HG02642 (cell line): ENCODE data around the gene ZKSCAN4.

Experiments
- ATAC-seq: cut with Tn5 transposase; IDR thresholded peaks from one replicate; pipeline ENCODE4 v1.9.1; 2021; ENCODE audit warnings: mild to moderate bottlenecking; ENCODE audit not compliant: unreplicated experiment, poor library complexity

ZKSCAN4 gene

GRCh38 chr6:28251661-28252008, 434 bp downstream of the ZKSCAN4 start:
- ATAC-seq: peak; percentile 43

DNA sequence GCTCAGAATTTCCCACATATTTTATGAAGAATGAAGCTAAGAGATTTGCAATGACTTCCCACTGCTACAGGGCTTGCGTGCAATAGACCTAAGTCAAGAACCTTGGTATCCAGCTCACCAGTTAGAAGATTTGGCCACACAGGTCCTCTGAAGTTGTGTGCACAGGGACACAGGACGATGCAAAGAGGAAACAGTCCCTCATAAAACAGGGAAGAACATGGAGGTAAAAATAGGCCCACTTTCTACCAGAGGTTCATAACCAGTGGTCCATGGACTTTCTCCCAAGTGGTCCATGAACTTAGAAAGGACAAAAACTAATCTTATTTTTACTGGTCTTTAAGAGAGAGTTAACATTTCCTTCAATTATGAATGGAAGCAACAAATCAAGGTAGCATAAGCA, 1.3 kb downstream of the ZKSCAN4 start:
- ATAC-seq: no peak

GRCh38 chr6:28248916-28249315, 3.2 kb downstream of the ZKSCAN4 start:
- ATAC-seq: no peak

DNA sequence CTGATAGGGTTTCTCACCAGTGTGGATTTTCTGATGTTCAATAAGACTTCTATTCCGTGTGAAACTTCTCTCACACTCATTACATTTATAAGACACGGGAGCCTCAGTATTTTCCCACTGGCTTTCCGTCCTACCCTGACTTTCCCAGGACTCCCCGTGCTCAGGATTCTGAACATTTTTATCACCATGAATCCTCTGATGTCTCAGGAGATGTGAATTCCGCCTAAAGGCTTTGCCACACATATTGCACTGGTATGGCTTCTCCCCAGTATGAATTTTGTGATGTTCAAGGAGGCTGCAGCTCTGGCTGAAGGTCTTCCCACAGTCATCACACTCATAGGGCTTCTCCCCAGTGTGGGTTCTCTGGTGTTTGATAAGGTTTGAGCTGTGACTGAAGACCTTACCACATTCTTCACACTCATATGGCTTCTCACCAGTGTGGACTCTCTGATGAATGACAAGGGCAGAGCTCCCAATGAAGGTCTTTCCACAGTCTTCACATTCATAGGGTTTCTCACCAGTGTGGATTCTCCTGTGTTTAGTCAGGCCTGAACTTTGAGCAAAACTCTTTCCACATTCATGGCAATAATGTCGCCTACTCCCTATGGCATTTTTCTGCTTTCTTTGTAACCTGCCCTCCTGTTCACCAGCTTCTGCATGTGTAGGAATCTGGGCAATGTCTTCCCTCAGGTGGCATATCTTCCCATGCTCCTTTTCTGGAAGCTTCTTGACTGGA, 6.7 kb downstream of the ZKSCAN4 start:
- no peak for ATAC-seq

DNA sequence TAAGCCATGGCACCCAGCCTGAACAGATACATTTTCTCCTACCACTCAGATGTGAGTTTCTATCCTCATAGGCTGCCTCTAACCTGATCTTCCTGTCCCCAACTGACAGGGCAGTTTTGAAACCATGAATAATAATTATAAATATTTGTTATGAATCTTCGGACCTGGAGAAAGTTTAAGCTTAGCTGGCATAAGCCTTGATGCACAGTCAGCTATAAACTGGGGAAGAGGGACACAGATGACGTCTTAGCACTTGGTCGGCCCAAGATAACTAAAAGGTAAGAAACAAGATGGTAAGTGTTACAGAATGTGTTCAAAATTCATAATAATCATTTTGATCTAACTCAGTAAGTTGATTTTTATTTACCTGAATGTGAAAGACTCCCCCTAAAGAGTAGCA, 8.1 kb downstream of the ZKSCAN4 start:
- no peak for ATAC-seq

DNA sequence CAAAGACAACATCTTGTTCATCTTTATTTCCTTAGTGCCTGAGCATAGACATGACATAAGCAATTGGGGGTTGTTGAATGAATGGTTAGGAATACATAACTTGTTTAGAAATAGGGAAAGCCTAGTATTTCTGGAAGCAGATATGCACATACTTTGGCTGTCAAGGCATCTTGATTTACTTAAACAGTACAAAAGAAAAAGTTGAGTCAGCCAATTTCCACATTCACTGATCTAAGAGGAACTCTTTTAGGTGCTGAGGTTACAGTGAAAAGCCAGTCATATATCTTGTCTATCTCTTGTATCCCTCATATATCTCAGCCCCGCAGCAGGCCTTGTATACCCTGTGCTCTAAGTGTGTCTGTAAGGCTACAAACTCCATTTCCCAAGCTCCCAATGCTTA, 11.6 kb downstream of the ZKSCAN4 start:
- no peak for ATAC-seq

DNA sequence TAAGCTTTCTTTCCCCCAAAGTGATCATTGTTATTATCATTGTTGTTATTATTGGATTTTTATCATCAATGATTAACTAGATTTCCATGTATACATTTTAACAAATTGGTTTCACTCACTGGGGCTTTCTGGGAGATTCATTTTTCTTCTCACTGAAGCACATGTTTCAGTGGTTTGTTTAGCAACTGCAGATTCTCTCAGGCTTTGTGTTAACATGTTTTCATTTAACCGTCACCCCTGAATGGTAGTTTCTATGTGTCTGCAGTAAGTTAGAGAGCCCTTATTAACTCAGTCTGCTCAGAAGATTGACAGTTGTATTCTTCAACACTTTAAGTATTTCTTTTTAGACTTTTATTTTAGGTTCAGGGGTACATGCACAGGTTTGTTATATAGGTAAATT, 12.4 kb downstream of the ZKSCAN4 start:
- ATAC-seq: peak; percentile 38

- ATAC-seq: no peak
Measured at GRCh38 chr6:28235912-28236452, 16.1 kb downstream of the ZKSCAN4 start.

- ATAC-seq: no peak
Measured at GRCh38 chr6:28232785-28233184, 19.3 kb downstream of the ZKSCAN4 start.

GRCh38 chr6:28226460-28226859, 25.6 kb downstream of the ZKSCAN4 start:
- ATAC-seq: no peak

DNA sequence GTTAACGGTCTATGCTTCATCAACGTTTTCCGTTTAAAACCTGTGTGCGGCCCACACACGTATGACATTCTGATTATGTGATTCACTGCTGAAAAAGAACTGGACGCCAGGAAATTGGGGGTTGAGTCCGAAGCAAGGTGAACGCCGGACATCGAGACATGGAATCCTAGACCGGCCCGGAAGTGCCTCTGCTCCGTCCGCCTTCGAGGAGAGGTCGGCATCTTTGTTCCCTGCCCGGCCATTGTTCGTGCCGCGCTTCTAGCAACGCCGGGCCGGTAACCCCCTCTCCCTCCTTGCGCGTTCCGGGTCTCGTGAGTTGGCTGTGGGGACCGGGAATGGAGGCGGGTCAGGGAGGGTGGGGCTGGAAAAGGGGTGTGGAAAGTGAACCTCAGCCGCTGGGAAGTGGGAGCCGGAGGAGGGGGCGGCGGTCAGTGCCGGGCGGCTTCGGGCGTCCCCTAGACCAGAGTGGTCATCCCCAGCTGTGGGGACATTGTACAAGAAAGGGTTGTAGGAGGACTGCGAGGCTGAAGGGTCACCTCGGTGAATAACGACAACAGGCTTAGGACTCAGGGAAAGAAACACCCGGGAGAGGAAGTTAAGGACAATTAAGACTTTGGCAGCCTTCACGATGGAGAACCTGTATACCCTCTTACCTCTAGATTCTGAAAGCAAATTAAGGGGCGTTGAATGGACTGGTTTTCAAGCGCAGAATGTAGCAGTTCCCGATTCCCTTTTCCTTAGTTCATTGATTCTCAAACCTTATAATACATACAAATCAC, 26.8 kb downstream of the ZKSCAN4 start, which contains the start of gene ZSCAN9:
TSS of gene ZSCAN9 (plus strand) at position 220 of the 779 bp plus-strand sequence. CDS start 1,810 bp downstream, outside the sequence.
- peak; percentile 92 for ATAC-seq

- ATAC-seq: no peak
Measured at GRCh38 chr6:28224131-28225055, 27.7 kb downstream of the ZKSCAN4 start.

DNA sequence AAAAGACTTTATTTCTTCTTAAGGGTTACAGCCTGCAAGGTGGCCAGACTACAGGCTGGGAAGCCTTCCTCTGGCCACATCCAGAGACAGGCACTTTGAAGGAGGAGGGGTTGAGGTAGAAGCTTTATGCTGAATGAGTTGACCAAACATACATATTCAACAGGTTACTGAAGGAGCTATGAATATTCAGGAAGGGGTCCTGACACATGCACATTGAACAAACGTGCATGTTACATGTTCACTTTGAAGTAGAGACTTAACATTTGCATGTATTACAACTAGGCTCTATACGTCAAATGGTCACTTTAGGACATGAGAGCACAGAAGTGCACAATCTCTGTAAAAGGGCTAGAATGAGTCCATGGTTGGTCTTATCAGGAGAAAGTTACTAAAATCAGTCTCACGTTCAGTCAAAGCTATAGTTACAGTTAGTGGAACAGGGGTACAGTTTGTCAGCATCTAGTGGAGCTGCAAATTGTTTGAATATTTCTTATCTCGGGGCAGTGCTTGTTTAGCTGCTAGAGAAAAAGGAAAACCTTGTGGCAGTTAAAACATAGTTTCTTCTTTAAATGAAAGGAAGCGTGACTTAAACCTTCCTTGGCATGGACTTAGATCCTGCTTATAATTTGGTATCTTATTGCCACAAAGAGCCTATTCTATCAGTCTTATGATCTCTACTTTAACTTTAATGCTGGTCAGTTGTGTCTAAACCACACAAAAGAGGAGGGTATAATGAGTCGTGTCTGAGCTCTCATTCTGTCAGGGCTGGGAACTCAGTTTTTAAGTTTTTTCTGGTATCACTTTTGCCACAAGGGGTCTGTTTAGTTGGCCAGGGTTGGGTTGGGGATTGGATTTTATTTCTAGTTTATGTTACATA, 31.6 kb downstream of the ZKSCAN4 start:
- ATAC-seq: no peak

GRCh38 chr6:28218312-28219248, 33.5 kb downstream of the ZKSCAN4 start:
- peak; percentile 70 for ATAC-seq

GRCh38 chr6:28217890-28218289, 34.2 kb downstream of the ZKSCAN4 start:
- no peak for ATAC-seq

DNA sequence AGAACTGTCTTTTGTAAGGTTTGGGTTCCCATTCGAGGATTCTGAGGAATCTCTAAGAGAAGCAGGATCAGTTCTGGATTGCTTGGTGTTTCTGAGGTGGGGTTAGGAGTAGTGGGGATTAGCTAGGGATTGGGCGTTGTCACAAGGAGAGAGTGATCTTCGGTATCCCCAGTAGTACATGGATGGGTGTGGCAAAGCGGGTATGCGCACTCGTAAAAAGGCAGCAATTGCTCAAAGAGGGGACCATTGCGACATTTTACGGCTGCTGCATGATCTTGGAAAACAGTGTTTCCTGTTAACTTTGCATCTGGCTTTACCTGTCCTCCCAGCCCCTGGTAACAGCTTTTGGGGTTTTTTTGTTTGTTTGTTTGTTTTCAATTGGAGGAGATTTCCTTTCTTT, 36.6 kb downstream of the ZKSCAN4 start:
- ATAC-seq: no peak

DNA sequence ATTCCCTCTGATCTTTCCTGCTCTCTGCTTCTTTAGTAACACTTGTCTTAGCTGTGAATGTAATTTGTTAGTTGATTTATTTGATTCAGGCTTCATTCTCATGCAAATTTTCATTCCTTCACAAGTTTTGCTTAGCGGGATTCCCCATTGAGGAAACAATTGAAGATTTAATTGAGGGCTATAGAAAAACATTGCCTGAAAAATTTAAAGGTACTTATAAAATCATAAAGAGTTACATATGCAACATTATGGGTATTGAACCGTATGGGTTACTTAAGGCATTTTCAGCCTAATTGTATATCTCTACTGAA, 38.9 kb downstream of the ZKSCAN4 start:
- no peak for ATAC-seq

GRCh38 chr6:28212510-28213212, 39.4 kb downstream of the ZKSCAN4 start:
- peak; percentile 56 for ATAC-seq
